ENCODE data around the gene PRIM1.
A peak's percentile ranks its signal among the peaks of the same experiment; 100 is the strongest.

Gene PRIM1

GRCh38 chr12:56760460-56760859, 8.3 kb upstream of the PRIM1 start:
- CTCF ChIA-PET, result interaction anchor here (6.5 to 10.4 kb wide), 2 partner anchors 227 to 242 kb away, joined by 63 to 117 read pairs; partner anchors contain the start of gene ZBTB39
- Histone ChIP-seq H3K27ac (ENCODE audit: extremely low read depth, low read depth, low read length) (no peak overlapping the region), H3K4me1 (ENCODE audit: control insufficient read depth, insufficient read depth, low read length) (no peaks in the 10 kb centered on the region)

GRCh38 chr12:56759263-56759908, 7.3 kb upstream of the PRIM1 start:
- no peak overlapping the region for H3K4me3 ChIP-seq (ENCODE audit: low read depth, low read length)
- TF ChIP-seq ZNF571 (tag by site-specific recombination; IDR thresholded peaks at IDR 0.05), result no peak
- no peak for TF ChIP-seq HOXA7 (CRISPR knock-in tag; IDR thresholded peaks at IDR 0.05; ENCODE audit: borderline replicate concordance)
- no peak for TF ChIP-seq ZNF704 (tag by site-specific recombination; IDR thresholded peaks at IDR 0.05)
- TF ChIP-seq ZNF174 (tag by site-specific recombination; IDR thresholded peaks at IDR 0.05), result no peak
- no peak for TF ChIP-seq ZNF768 (tag by site-specific recombination; IDR thresholded peaks at IDR 0.05)
- TF ChIP-seq ZNF266 (tag by site-specific recombination; IDR thresholded peaks at IDR 0.05; ENCODE audit: low read depth), result no peak
- no peak for TF ChIP-seq ZNF10 (tag by site-specific recombination; IDR thresholded peaks at IDR 0.05)
- TF ChIP-seq OSR2 (tag by site-specific recombination; IDR thresholded peaks at IDR 0.05), result no peak
- TF ChIP-seq SP3 (tag by site-specific recombination; IDR thresholded peaks at IDR 0.05), result no peak
- H3K9me3 ChIP-seq (ENCODE audit: control insufficient read depth, insufficient read depth, low read depth, low read length), result no peaks in the 10 kb centered on the region
- H3K27ac ChIP-seq (ENCODE audit: extremely low read depth, low read depth, low read length), result no peak overlapping the region
- no peaks in the 10 kb centered on the region for H3K4me1 ChIP-seq (ENCODE audit: control insufficient read depth, insufficient read depth, low read length)
- CTCF ChIA-PET, result interaction anchor here (0.6 to 10.4 kb wide), 7 partner anchors 10 to 303 kb away, joined by 3 to 117 read pairs (median 5); partner anchors contain the start of gene ZBTB39
- no peaks in the 10 kb centered on the region for H3K36me3 ChIP-seq (ENCODE audit: control insufficient read depth in 2 of 2, insufficient read depth in 1 of 2, low read length in 2 of 2)
- POLR2A ChIA-PET, result interaction anchor here (0.7 kb wide), 1 partner anchor 69 kb away, joined by 4 read pairs; no protein-coding TSS in a partner anchor

More at GRCh38 chr12:56760460-56760859, 8.3 kb upstream of the PRIM1 start:
- H3K4me3 ChIP-seq (ENCODE audit: low read depth, low read length), result no peak overlapping the region
- no peaks in the 10 kb centered on the region for H3K9me3 ChIP-seq (ENCODE audit: control insufficient read depth, insufficient read depth, low read depth, low read length)
- no peaks in the 10 kb centered on the region for H3K36me3 ChIP-seq (ENCODE audit: control insufficient read depth in 2 of 2, insufficient read depth in 1 of 2, low read length in 2 of 2)
- TF ChIP-seq YY1 (tag by site-specific recombination; IDR thresholded peaks at IDR 0.05) (no peak), ZNF449 (tag by site-specific recombination; IDR thresholded peaks at IDR 0.05) (no peak), ZNF501 (tag by site-specific recombination; IDR thresholded peaks at IDR 0.05) (no peak), ZNF280C (tag by site-specific recombination; IDR thresholded peaks at IDR 0.05) (no peak), ZFP69B (tag by site-specific recombination; IDR thresholded peaks at IDR 0.05) (no peak), OSR2 (tag by site-specific recombination; IDR thresholded peaks at IDR 0.05) (no peak)
- POLR2A ChIA-PET, result no interaction called here

GRCh38 chr12:56758728-56759262, 6.7 kb upstream of the PRIM1 start:
- ChIA-PET CTCF (interaction anchor here (0.6 to 10.4 kb wide), 12 partner anchors 11 to 363 kb away, joined by 3 to 117 read pairs (median 4); partner anchors contain the start of gene ZBTB39), POLR2A (no interaction called here)
- Histone ChIP-seq H3K36me3 (ENCODE audit: control insufficient read depth in 2 of 2, insufficient read depth in 1 of 2, low read length in 2 of 2) (no peaks in the 10 kb centered on the region), H3K4me1 (ENCODE audit: control insufficient read depth, insufficient read depth, low read length) (no peaks in the 10 kb centered on the region), H3K4me3 (ENCODE audit: low read depth, low read length) (no peak overlapping the region), H3K9me3 (ENCODE audit: control insufficient read depth, insufficient read depth, low read depth, low read length) (no peaks in the 10 kb centered on the region), H3K27ac (ENCODE audit: extremely low read depth, low read depth, low read length) (no peak overlapping the region)
- TF ChIP-seq MYNN (tag by site-specific recombination; IDR thresholded peaks at IDR 0.05; ENCODE audit: borderline replicate concordance), result no peak
- TF ChIP-seq ZNF239 (tag by site-specific recombination; IDR thresholded peaks at IDR 0.05), result no peak
- TF ChIP-seq ZNF140 (tag by site-specific recombination; IDR thresholded peaks at IDR 0.05), result peak; percentile 18; the same call in 1 of the 2 replicates
- no peak for TF ChIP-seq SP7 (tag by site-specific recombination; IDR thresholded peaks at IDR 0.05)
- TF ChIP-seq PRDM6 (tag by site-specific recombination; IDR thresholded peaks at IDR 0.05), result no peak
- TF ChIP-seq ZNF843 (tag by site-specific recombination; IDR thresholded peaks at IDR 0.05), result no peak
- TF ChIP-seq GLI4 (tag by site-specific recombination; IDR thresholded peaks at IDR 0.05), result no peak
- TF ChIP-seq ZNF335 (tag by site-specific recombination; conservative IDR thresholded peaks at IDR 0.05), result peak; percentile 37; the same call in 1 of the 2 replicates
- TF ChIP-seq TRIM28 (IDR thresholded peaks at IDR 0.05; ENCODE audit: borderline replicate concordance, low read length), result no peak
- TF ChIP-seq SCRT2 (tag by site-specific recombination; IDR thresholded peaks at IDR 0.05), result no peak
- TF ChIP-seq ZNF626 (tag by site-specific recombination; IDR thresholded peaks at IDR 0.05), result no peak
